Sigmoid colon (tissue), 3 donors: ENCODE results near the gene SLC13A4.

Source experiments
- POLR2A ChIP-seq, 2 donors: fragments of 450-650 bp; IDR thresholded peaks; one replicate each; pipeline ENCODE4 v1.6.1; 2016; ENCODE audit warnings: antibody characterized with exemption in 2 of 2, mild to moderate bottlenecking in 2 of 2, moderate library complexity in 2 of 2
- TF ChIP-seq, protein P1 (sequence below), 4 experiments: fragments of 450-650 bp in 3 of 4; fragments of 200-600 bp in 1 of 4; IDR thresholded peaks; one replicate each; pipeline ENCODE4 v1.5.1; 2016 to 2019; ENCODE audit warnings: antibody characterized with exemption in 4 of 4, mild to moderate bottlenecking in 3 of 4, moderate library complexity in 2 of 4

DNA sequence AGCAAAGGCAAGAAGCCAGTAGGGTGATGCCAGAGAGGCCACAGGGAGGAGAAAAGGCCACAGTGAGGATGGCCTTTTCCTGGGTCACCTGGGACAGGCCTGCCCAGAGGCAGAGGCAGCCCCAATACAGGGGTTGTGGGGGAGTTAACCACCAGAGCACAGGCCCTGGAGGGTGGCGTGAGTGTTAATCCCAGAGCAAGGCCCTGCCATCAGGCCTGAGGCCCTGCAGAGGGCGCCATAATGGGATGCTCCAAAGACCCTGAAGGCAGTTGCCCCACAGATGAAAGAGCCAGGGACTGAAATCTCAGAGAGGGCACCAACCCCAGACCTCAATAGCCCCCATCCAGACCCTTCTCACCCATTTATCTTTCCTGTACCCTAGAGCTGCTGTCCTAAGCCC is 23.9 kb downstream of the SLC13A4 start:
- TF ChIP-seq POLR2A (IDR thresholded peaks at IDR 0.05), result no peak
- TF ChIP-seq, protein P1, sequence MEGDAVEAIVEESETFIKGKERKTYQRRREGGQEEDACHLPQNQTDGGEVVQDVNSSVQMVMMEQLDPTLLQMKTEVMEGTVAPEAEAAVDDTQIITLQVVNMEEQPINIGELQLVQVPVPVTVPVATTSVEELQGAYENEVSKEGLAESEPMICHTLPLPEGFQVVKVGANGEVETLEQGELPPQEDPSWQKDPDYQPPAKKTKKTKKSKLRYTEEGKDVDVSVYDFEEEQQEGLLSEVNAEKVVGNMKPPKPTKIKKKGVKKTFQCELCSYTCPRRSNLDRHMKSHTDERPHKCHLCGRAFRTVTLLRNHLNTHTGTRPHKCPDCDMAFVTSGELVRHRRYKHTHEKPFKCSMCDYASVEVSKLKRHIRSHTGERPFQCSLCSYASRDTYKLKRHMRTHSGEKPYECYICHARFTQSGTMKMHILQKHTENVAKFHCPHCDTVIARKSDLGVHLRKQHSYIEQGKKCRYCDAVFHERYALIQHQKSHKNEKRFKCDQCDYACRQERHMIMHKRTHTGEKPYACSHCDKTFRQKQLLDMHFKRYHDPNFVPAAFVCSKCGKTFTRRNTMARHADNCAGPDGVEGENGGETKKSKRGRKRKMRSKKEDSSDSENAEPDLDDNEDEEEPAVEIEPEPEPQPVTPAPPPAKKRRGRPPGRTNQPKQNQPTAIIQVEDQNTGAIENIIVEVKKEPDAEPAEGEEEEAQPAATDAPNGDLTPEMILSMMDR (IDR thresholded peaks at IDR 0.05), result no peak
